MCF 10A (cell line): ENCODE results near the gene CTNNA1. TPM values are rescaled to one million over a fixed set of nuclear protein-coding genes. Genes with fewer than 3 reads are reported as not detected.
"Not testable (repeated sequence)": the region's sequence is repeated elsewhere in the genome, so short reads cannot be mapped to it uniquely, and the experiment has no call there.

Source experiments
- BruUV-seq: library from RNA; stranded (reverse); fragments of 400-500 nt; replicated peaks from 2 replicates; lab custom pipeline; 2021; lab: Mats Ljungman, UMichigan
- CTCF ChIA-PET: fragments of 300-600 bp; sonication (Branson Sonifier 250); formaldehyde crosslinking; extraction: SDS; loops from one replicate; lab custom pipeline; 2021; ENCODE audit warnings: antibody characterized with exemption, inconsistent platforms; lab: Yijun Ruan, JAX
- POLR2A ChIA-PET: fragments of 300-600, 350-650 bp; sonication (Branson Sonifier 250); formaldehyde crosslinking; extraction: SDS; loops from one replicate; lab custom pipeline; 2020; ENCODE audit warnings: antibody characterized with exemption, inconsistent platforms; lab: Yijun Ruan, JAX
- DNase-seq: peaks from one replicate; pipeline ENCODE4 v3.0.0-alpha.2; 2018; ENCODE audit not compliant: unreplicated experiment
- H3K27ac Mint-ChIP-seq: one replicate; pipeline ENCODE4 v1.8.0; 2022; ENCODE audit warnings: mild to moderate bottlenecking, low read depth, mixed read lengths; ENCODE audit not compliant: unreplicated experiment
- H3K27me3 Mint-ChIP-seq: one replicate; pipeline ENCODE4 v1.8.0; 2022; ENCODE audit warnings: mixed read lengths; ENCODE audit not compliant: insufficient read depth, unreplicated experiment
- H3K36me3 Mint-ChIP-seq: one replicate; pipeline ENCODE4 v1.8.0; 2022; ENCODE audit warnings: mild to moderate bottlenecking, moderate library complexity, mixed read lengths; ENCODE audit not compliant: insufficient read depth, unreplicated experiment
- H3K4me1 Mint-ChIP-seq: one replicate; pipeline ENCODE4 v1.8.0; 2022; ENCODE audit warnings: mixed read lengths; ENCODE audit not compliant: insufficient read depth, unreplicated experiment
- H3K4me3 Mint-ChIP-seq: one replicate; pipeline ENCODE4 v1.8.0; 2022; ENCODE audit warnings: mild to moderate bottlenecking, moderate library complexity, mixed read lengths; ENCODE audit not compliant: unreplicated experiment
- H3K9me3 Mint-ChIP-seq: one replicate; pipeline ENCODE4 v1.8.0; 2022; ENCODE audit warnings: mixed read lengths; ENCODE audit not compliant: unreplicated experiment
- CTCF ChIP-seq: fragments of 200-600 bp; IDR thresholded peaks from one replicate; pipeline ENCODE4 v1.8.0; 2022; ENCODE audit warnings: antibody characterized with exemption, mild to moderate bottlenecking; ENCODE audit not compliant: unreplicated experiment
- intact Hi-C: fragments of 100-400 bp; cut with micrococcal nuclease; formaldehyde crosslinking; loops from 2 replicates; pipeline ENCODE4 v1.14.1; 2022
- total RNA-seq: library from RNA; stranded (reverse); gene quantifications from 2 replicates; pipeline ENCODE4 v1.2.3, GENCODE V29; 2022

The CTNNA1 gene
- total RNA-seq, 1 experiment from 2014 or later, result 519 TPM

- Mint-ChIP-seq H3K36me3 (peaks cover 6% of the 10 kb centered on the region), H3K9me3 (no peaks in the 10 kb centered on the region), H3K27me3 (no peaks in the 10 kb centered on the region), H3K4me1 (peaks cover 11% of the 10 kb centered on the region), H3K4me3 (no peak overlapping the region), H3K27ac (no peak overlapping the region)
- DNase-seq, result peak; percentile 52
- POLR2A ChIA-PET, result interaction anchor here (0.9 to 2.0 kb wide), 3 partner anchors 9 to 527 kb away, joined by 4 to 11 read pairs (median 8); no protein-coding TSS in a partner anchor
- BruUV-seq, result no TSS peak
- CTCF ChIA-PET, result interaction anchor here (0.6 kb wide), 1 partner anchor 106 kb away, joined by 3 read pairs; no protein-coding TSS in a partner anchor
- intact Hi-C loops, result no loop called here
- no peak for TF ChIP-seq CTCF
Measured at GRCh38 chr5:138748630-138749081, 4.6 kb upstream of the CTNNA1 start.

GRCh38 chr5:138751344-138751743 lies 1.9 kb upstream of the CTNNA1 start:
- H3K4me1 Mint-ChIP-seq, result peaks cover 32% of the 10 kb centered on the region
- POLR2A ChIA-PET, result interaction anchor here (0.6 to 3.8 kb wide), 6 partner anchors 9 to 543 kb away, joined by 3 to 16 read pairs (median 9); partner anchors contain the start of gene MATR3
- CTCF ChIA-PET, result interaction anchor here (0.6 to 1.6 kb wide), 2 partner anchors 8 to 156 kb away, joined by 3 to 4 read pairs; no protein-coding TSS in a partner anchor
- not testable (repeated sequence) for H3K9me3 Mint-ChIP-seq, H3K27me3 Mint-ChIP-seq, BruUV-seq, H3K27ac Mint-ChIP-seq, DNase-seq
- peaks cover 20% of the 10 kb centered on the region for H3K36me3 Mint-ChIP-seq
- peak overlapping the region; percentile 87 for H3K4me3 Mint-ChIP-seq
- intact Hi-C loops, result loop anchor here (10.0 kb wide), 1 partner anchor 513 kb away; no protein-coding TSS in a partner anchor

- Mint-ChIP-seq H3K9me3 (no peaks in the 10 kb centered on the region), H3K36me3 (peaks cover 31% of the 10 kb centered on the region), H3K4me1 (peaks cover 43% of the 10 kb centered on the region), H3K27ac (peak overlapping the region; percentile 87), H3K27me3 (no peaks in the 10 kb centered on the region), H3K4me3 (peak overlapping the region; percentile 87)
- no peak for TF ChIP-seq CTCF
- POLR2A ChIA-PET, result interaction anchor here (0.6 to 6.3 kb wide), 35 partner anchors 10 to 729 kb away, joined by 3 to 58 read pairs (median 5); partner anchors contain the start of genes HSPA9, KDM3B and MATR3
- CTCF ChIA-PET, result interaction anchor here (0.6 to 1.2 kb wide), 5 partner anchors 24 to 510 kb away, joined by 3 to 10 read pairs (median 4); no protein-coding TSS in a partner anchor
- peak; percentile 38 for DNase-seq
- BruUV-seq, result TSS peak; percentile 67
- intact Hi-C loops, result loop anchor here (10.0 kb wide), 1 partner anchor 512 kb away; no protein-coding TSS in a partner anchor
Measured at GRCh38 chr5:138752341-138752950, 779 bp upstream of the CTNNA1 start.

- POLR2A ChIA-PET, result interaction anchor here (0.6 to 6.3 kb wide), 28 partner anchors 8 to 552 kb away, joined by 3 to 58 read pairs (median 6); partner anchors contain the start of genes ETF1, HSPA9 and MATR3
- DNase-seq, result peak; percentile 94
- peak overlapping the region; percentile 94 for H3K27ac Mint-ChIP-seq
- no peaks in the 10 kb centered on the region for H3K9me3 Mint-ChIP-seq
- H3K4me3 Mint-ChIP-seq, result peak overlapping the region; percentile 87
- peaks cover 55% of the 10 kb centered on the region for H3K4me1 Mint-ChIP-seq
- H3K36me3 Mint-ChIP-seq, result peaks cover 47% of the 10 kb centered on the region
- intact Hi-C loops, result loop anchor here (1.0 to 10.0 kb wide), 3 partner anchors 101 to 511 kb away; partner anchors contain the start of gene HSPA9
- CTCF ChIA-PET, result interaction anchor here (0.6 to 1.2 kb wide), 5 partner anchors 13 to 529 kb away, joined by 3 to 4 read pairs (median 3); no protein-coding TSS in a partner anchor
- TF ChIP-seq CTCF, result no peak
- BruUV-seq, result TSS peak; percentile 66
- no peaks in the 10 kb centered on the region for H3K27me3 Mint-ChIP-seq
Measured at GRCh38 chr5:138753794-138754698, 821 bp downstream of the CTNNA1 start.
